HG03439 (cell line): ENCODE results near the gene KPNA6.
A peak's percentile ranks its signal among the peaks of the same experiment; 100 is the strongest.

Source experiments
- ATAC-seq: cut with Tn5 transposase; IDR thresholded peaks from one replicate; pipeline ENCODE4 v1.9.1; 2021; ENCODE audit warnings: mild to moderate bottlenecking, moderate library complexity; ENCODE audit not compliant: unreplicated experiment

The KPNA6 gene

DNA sequence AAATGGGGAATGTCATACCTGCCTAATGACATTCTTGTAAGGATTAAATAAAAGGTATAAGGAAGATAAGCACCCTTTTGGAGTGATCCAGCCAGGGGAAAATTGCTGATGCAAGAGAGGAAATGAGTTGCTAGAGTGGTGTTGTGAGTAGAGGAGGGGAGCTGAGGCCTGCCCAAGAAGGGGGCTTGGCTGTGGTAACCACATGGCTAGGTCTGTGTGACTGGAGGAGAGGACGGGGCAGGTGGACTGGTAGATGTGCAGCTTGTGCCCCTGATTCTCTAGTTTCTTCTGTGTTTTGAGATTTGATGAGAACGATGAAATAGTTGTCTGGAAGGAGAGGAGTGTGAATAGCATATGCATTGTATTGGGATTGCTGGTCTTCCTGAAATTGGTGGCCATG is 78.2 kb downstream of the KPNA6 start:
- ATAC-seq, result no peak

DNA sequence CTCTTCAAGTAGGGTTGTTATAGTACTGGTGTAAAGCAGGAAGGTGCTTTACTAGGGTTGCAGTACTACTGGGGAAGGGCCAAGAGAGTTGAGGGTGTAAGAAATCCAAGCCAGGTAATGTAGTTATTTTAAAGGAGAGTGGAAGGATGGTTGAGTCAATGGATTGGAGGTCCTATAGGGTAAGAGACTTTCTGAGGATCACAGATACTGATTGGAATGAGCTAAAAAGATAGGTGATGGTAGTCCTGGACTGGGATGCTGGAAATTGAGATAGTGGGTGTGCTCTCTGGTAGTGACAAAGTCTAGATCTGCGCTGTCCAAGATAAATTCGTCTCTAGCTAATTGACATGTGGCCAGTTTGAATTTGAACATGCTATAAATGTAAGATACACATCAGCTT is 78.6 kb downstream of the KPNA6 start:
- ATAC-seq, result no peak

GRCh38 chr1:32187850-32188249 is 80.0 kb downstream of the KPNA6 start:
- ATAC-seq, result no peak

GRCh38 chr1:32192220-32192948 is 84.5 kb downstream of the KPNA6 start:
- ATAC-seq, result no peak

DNA sequence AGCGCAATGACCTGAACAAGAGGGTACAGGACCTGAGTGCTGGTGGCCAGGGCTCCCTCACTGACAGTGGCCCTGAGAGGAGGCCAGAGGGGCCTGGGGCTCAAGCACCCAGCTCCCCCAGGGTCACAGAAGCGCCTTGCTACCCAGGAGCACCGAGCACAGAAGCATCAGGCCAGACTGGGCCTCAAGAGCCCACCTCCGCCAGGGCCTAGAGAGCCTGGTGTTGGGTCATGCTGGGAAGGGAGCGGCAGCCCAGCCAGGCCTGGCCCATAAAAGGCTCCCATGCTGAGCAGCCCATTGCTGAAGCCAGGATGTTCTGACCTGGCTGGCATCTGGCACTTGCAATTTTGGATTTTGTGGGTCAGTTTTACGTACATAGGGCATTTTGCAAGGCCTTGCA is 87.1 kb downstream of the KPNA6 start:
- no peak for ATAC-seq

DNA sequence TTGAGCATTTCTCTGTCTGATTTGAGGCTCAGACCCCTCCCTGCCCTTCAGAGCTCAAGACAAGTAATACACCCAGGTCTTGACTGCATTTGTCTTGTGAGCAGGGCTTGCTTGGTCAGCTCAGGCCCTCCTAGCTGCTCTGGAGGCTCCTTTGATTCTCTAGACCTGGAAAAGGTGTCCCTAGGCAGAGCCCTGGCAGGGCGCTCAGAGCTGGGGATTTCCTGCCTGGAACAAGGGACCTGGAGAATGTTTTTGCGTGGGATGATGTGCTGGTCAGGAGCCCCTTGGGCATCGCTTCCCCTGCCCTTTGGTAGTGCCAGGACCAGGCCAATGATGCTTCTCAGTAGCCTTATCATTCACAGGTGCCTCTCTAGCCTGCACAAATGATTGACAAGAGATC is 87.7 kb downstream of the KPNA6 start:
- ATAC-seq, result no peak

- no peak for ATAC-seq
Measured at GRCh38 chr1:32195972-32196823, 88.3 kb downstream of the KPNA6 start.

DNA sequence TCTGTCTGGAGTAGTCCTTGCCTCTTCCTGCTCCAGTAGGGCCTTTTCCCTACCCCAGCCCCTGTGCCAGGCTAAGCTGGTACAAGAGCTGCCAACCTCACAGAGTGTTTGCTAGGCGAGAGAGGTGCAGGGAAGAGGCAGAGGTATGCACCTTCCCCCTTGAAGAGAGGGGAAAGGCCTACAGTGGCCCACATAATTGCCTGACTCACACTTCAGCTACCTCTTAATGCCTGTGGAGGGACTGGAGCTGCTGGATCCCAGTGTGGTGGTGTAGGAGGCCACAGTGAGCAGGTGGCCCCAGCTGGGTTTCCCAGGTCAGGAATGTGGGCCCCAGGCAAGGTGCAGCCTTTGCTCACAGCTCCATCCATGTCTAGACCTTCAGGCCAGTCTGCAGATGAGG is 89.2 kb downstream of the KPNA6 start:
- no peak for ATAC-seq

DNA sequence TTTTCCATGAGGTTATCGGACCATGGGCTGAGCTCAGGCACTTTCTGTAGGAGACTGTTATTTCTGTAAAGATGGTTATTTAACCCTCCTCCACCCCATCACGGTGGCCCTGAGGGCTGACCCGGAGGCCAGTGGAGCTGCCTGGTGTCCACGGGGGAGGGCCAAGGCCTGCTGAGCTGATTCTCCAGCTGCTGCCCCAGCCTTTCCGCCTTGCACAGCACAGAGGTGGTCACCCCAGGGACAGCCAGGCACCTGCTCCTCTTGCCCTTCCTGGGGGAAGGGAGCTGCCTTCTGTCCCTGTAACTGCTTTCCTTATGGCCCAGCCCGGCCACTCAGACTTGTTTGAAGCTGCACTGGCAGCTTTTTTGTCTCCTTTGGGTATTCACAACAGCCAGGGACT is 90.0 kb downstream of the KPNA6 start:
- no peak for ATAC-seq

DNA sequence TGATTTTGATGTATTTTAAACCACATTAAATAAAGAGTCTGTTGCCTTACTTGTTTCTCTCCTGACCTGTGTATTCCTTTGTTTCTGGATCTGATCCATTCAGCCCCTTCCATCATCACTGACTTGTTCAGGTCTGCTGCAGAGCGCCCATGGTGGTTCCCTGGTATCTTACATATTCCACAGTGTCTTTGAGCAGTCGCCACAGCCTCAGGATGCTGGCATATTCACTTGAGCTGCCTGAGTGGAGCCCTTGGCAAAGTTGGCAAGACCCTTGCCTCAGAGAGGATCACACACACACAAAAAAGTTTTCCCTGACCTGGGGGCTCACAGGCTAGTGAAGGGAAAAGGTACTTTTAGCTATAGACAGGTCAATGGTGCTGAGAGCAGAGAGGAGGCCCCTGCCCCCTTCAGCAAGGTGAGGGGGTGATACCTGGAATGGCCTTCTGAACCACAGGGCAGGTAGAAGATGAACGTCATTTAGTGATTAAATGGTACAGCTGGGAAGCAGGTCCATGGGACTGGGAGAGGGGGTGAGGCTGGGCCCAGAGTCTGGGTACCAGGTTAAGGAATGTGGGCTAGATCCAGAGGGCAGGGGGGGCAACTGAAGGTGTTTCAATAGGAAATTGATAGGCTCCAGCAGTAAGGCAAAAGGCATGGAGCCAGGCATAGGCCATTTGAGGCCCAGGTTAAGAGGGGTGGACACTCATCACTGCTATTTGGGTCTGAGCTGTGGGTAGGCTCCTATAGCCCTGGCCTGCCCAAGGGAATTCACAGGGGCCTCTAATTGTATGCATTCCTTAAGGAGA is 90.6 kb downstream of the KPNA6 start:
- no peak for ATAC-seq

GRCh38 chr1:32199043-32199716 is 91.3 kb downstream of the KPNA6 start:
- ATAC-seq, result no peak

GRCh38 chr1:32199717-32200072 is 91.8 kb downstream of the KPNA6 start:
- ATAC-seq, result no peak

DNA sequence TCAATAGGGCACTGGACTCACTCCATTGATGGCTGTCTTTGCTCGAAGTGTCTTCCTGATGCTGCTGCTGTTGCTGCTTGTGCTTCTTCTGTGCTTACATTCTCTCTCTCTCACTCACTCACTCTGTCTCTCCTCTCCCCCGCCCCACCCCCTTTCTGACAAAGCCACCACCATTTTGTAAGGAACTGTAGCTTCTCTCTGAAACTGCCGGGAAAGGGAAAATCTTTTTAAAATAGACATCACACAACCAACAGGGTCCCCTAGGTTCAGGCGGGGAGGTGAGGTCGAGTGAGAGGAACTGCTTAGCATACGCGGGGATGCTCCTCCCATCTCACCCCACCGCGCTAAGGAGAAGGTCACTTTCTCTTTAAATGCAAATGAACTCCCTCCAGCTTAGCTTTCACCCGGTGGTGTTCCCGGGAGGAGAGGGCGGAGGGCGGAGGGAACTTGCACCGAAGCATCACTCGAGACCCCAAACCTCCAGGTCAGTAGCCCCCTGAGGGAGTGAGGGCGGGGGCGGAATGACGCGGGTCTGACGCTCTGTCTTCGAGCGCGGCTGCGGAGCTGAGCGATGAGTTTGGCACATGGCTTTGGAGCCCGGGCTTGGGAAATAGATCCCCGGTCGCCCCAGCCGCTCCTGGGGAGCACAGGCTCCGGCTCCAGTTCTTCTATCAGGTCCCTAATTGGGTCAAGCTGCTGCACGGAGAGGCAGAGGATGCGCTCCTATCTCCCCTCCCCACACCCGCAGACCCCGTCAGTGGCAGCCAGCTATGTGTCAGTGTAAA is 92.6 kb downstream of the KPNA6 start, which contains the start of gene CCDC28B:
CCDC28B (plus strand) TSS at position 370 of the 785 bp plus-strand sequence. CDS start 1,341 bp downstream, outside the sequence.
- ATAC-seq, result no peak

GRCh38 chr1:32201011-32201855 is 93.4 kb downstream of the KPNA6 start:
- ATAC-seq, result peak; percentile 36

DNA sequence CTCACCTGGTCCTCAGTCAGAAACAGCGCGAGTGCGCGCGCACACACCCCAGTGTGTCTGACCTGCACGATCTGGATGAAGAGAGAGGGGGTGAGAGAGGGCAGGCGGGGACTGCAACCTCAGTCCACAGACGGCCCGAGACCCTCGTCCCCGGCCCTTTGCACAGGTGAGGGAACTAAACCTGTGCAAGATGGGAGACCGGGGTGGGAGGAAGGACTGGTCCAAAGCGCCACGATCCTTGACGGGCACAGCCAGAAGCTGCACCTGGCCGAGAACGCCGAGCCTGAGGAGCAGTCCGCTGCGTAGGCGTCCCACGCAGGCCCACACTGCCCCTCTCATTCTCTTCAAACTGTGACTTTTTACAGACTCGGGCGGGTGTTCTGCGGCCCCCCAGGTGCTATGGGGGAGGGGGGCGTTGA is 97.1 kb downstream of the KPNA6 start:
- no peak for ATAC-seq

DNA sequence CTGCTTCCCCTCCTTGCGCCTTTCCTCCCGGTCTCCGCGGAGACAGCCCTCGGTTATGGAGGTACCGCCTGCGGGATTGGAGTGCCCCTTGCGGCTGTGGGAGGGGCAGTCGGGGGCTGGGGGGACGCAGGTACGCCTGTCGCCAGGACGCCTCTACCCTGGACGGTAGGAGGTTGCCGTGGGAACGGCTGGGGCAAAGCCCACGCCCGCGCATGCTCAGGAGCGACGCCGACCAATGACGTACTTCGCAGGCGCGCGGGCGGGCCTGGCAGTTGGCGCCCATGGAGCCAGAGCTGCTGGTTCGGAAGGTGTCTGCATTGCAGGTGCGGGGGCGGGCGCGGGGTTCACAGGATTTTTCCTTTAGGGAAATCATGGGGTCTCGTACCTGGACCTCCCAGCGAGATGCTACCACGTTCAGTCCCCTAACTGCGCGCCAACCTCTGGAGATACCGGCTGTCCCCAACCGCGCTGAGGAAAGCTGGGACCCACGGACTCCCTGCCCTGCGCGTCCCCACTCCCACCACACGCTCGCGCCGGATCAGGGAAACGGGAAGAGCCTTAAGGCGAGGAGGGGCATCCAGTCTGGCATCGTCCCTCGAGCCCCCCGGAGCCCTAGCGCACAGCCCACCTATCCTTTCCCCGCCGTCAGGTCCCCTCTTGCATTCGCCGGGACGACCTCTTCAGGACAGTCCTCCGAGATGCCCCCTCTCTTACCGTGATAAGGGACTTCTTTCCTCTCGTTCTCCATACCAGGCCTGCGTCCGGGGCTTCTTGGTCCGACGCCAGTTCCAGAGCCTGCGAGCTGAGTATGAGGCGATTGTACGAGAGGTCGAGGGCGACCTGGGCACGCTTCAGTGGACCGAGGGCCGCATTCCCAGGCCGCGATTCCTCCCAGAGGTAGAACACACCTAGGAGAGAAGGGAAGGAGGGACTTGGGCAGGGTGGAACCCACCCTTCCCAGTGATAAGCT is 97.8 kb downstream of the KPNA6 start, which contains the start of gene IQCC:
IQCC (plus strand) TSS at position 271 of the 970 bp plus-strand sequence; CDS start at position 282, 11 bp downstream.
- ATAC-seq, result no peak

DNA sequence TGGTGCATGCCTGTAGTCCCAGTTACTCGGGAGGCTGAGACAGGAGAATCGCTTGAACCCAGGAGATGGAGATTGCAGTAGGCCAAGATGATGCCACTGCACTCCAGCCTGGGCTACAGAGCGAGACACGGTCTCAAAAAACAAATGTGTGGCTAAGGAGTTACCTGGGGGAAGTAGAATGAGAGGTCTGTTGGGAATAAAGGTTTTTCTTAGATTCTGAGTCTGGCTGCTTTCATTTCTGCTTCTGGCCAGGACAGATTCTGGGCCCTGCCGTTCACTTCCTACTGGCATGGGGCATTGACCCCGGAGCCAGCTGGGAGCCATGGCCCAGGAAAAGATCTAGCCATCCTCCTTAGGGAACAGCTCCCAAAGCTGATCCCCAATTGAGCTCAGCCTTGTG is 100.6 kb downstream of the KPNA6 start:
- no peak for ATAC-seq

DNA sequence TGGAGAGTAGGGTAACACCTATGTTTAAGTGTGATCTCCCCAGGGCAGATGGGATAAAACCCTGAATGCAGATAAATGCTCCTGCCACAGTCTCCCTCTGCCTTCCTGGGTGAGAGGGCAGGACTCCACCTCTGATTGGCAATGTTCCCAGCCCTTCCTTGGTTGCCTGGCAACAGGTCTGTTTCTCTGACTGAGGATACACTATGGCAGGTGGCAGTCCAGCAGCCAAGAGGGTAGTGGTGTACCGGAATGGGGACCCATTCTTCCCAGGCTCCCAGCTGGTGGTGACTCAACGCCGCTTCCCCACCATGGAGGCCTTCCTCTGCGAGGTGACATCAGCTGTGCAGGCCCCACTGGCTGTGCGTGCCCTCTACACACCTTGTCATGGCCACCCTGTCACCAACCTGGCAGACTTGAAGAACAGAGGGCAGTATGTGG is 101.1 kb downstream of the KPNA6 start, which contains the start of gene DCDC2B:
DCDC2B (plus strand) TSS at position 199 of the 438 bp plus-strand sequence; CDS start at position 204, 5 bp downstream.
- ATAC-seq, result no peak
